Measurements from ENCODE around the gene AGPAT4.

The AGPAT4 gene

DNA sequence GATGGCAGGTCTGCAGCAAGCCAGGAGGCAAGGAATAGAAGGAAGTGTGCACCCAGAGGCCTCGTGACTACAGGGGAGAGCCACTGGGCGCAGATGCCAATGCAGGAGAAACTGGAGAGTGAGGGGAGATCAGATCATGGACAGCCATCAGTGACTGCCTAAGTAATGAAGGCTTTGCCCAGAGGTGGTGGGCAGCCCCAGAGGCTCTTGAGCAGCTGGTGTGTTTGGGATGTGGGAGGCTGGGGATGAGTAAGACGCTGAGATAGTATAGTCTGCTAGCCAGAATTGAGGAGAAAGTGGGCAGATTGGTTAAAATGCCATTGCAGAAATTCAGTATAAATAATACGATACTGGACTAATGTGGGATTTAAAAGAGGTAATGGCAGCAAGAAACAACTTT is 170.4 kb downstream of the AGPAT4 start:
- TF ChIP-seq, protein P1, sequence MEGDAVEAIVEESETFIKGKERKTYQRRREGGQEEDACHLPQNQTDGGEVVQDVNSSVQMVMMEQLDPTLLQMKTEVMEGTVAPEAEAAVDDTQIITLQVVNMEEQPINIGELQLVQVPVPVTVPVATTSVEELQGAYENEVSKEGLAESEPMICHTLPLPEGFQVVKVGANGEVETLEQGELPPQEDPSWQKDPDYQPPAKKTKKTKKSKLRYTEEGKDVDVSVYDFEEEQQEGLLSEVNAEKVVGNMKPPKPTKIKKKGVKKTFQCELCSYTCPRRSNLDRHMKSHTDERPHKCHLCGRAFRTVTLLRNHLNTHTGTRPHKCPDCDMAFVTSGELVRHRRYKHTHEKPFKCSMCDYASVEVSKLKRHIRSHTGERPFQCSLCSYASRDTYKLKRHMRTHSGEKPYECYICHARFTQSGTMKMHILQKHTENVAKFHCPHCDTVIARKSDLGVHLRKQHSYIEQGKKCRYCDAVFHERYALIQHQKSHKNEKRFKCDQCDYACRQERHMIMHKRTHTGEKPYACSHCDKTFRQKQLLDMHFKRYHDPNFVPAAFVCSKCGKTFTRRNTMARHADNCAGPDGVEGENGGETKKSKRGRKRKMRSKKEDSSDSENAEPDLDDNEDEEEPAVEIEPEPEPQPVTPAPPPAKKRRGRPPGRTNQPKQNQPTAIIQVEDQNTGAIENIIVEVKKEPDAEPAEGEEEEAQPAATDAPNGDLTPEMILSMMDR (IDR thresholded peaks at IDR 0.05; ENCODE audit: insufficient read depth, low read depth, low read length, missing control alignments): no peak
- no peak for DNase-seq (ENCODE audit: low read depth)
- no peak overlapping the region for H3K4me3 ChIP-seq (ENCODE audit: low read length)

DNA sequence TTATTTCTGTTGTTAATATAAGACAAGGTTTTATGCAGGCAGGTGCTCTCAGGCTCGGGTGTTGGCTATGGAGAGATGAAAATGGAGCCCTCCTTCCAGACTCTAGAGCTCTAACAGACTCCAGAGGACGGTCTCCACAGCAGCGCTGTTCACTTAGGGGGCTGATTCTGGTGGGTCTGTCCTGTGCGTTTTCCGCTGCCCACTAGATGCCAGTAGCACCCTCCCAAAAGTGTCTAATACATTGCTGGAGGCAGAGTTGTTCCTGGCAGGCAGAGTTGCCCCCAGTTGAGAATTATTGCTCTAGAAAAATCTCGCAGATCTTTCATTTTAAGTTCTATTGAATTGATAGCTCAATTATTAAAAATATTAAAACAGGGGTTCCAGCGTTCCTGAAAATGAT is 172.3 kb downstream of the AGPAT4 start:
- H3K4me3 ChIP-seq (ENCODE audit: low read length): no peak overlapping the region
- TF ChIP-seq, protein P1 (IDR thresholded peaks at IDR 0.05; ENCODE audit: insufficient read depth, low read depth, low read length, missing control alignments): peak; percentile 30
- no peak for DNase-seq (ENCODE audit: low read depth)

DNA sequence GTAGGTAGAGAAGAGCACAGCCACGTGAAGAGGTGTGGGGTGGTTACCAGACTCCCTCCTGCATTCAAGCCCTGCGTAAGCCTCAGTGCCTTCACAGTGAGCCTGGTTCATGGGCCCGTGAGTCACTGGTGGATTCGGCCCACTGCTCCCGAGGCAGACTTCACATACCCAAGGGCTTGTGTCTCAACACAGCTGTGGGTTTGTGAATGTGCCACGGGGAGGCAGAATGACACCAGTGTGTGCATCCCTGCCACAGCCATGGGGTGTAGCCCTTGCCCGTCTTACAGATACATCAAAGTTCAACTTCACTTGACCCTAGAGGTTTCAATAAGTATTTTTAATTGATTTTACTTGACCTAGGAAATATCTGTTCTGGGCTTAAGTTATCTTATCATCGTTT is 173.8 kb downstream of the AGPAT4 start:
- DNase-seq (ENCODE audit: low read depth): no peak
- H3K4me3 ChIP-seq (ENCODE audit: low read length): no peak overlapping the region
- TF ChIP-seq, protein P1 (IDR thresholded peaks at IDR 0.05; ENCODE audit: insufficient read depth, low read depth, low read length, missing control alignments): no peak

DNA sequence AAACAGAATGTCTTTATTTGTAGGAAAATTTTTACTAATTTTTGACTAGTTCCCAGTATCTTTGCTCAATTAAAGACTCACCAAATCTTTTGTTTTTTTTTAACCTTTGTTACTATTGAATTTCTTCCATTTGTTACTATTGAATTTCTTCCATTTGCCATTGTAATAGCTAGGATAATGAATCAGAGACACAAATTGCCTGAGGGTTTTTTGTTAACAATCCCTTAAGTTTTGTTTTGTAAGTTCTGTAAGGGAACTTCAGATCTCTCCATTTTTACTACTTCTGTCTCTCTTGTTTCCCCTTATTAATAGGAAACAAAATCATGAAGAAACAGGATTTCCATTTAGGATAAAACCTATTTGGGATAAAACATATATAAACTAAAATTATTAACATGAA is 177.9 kb downstream of the AGPAT4 start:
- TF ChIP-seq, protein P1 (IDR thresholded peaks at IDR 0.05; ENCODE audit: insufficient read depth, low read depth, low read length, missing control alignments): no peak
- DNase-seq (ENCODE audit: low read depth): peak; percentile 58
- H3K4me3 ChIP-seq (ENCODE audit: low read length): no peak overlapping the region

DNA sequence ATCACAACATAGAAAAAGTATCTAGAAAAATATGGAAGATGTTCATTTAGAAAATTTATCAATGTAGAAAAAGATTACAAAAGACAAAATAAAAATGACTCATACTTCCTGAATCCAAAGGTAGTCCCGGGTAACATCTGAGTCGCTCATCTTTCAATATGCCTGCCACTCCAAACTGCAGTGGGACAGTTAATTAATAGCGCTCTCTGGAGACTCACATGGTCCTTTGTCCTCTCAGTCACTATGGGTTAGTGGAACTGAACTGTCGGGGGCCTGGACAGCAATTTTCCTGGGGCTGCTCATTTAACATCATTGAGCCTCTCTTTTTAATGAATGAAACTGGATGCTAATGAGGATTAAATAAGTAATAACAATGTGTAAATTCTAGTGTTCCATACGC is 178.9 kb downstream of the AGPAT4 start:
- H3K4me3 ChIP-seq (ENCODE audit: low read length): no peak overlapping the region
- TF ChIP-seq, protein P1 (IDR thresholded peaks at IDR 0.05; ENCODE audit: insufficient read depth, low read depth, low read length, missing control alignments): no peak
- DNase-seq (ENCODE audit: low read depth): peak; percentile 55

DNA sequence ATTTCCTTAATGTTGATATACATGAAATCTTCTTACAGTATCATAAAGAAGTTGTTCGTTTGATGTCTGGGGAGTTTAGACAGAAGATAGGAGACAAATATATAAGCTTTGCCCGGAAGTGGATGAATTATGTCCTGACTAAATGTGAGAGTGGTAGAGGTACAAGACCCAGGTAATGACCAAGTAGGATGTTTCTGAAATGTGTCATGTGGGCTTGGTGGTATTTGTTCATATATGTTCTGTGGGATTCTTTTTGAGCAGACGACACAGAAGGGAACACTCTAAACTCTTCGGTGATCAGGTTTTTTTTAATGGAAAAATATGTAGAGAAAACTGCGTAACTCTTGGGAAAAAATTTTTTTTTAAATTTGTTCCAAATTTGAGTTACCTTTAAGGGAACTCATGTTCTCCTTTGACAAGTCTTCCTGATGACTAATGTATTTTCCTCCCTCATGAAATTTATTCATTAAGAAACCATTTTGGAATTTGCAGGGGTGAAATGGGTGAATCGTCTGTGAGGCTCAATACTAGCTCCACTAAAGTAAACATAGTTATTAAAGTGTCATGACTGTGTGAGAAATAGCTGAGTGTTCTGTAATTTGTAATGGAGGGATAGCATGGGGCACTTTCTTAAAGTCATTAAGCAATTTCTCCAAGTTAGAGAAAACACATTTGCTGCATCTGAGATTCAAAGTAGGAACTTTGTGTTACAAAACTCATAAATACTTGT is 181.7 kb downstream of the AGPAT4 start:
- no peak overlapping the region for H3K4me3 ChIP-seq (ENCODE audit: low read length)
- peak; percentile 87 for DNase-seq (ENCODE audit: low read depth)
- TF ChIP-seq, protein P1 (IDR thresholded peaks at IDR 0.05; ENCODE audit: insufficient read depth, low read depth, low read length, missing control alignments): no peak

DNA sequence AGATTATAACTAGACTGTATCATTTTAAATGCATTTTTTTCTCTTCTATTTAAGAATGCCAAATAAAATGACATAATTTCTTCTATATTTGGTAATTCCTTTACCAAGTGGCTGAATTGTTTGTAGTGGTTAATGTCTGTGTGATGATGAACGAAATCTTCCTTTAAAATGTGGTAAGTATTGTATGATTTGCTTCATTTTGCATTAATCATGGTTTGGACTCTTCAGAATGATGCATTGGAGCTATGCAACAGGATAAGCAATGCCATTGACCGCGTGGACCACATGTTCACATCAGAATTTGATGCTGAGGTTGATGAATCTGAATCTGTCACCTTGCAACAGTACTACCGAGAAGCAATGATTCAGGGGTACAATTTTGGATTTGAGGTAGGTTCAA is 182.7 kb downstream of the AGPAT4 start:
- TF ChIP-seq, protein P1 (IDR thresholded peaks at IDR 0.05; ENCODE audit: insufficient read depth, low read depth, low read length, missing control alignments): no peak
- DNase-seq (ENCODE audit: low read depth): no peak

More for the DNA sequence above, 182.7 kb downstream of the AGPAT4 start:
- no peak overlapping the region for H3K4me3 ChIP-seq (ENCODE audit: low read length)
